HEK293 (cell line): ENCODE data around the gene RYR2.
A peak's percentile ranks its signal among the peaks of the same experiment; 100 is the strongest.

ENCODE experiments used
- FEZF1 ChIP-seq: fragments of 450-650 bp; formaldehyde crosslinking; IDR thresholded peaks from 2 replicates; pipeline ENCODE4 v1.5.1; 2016; ENCODE audit warnings: missing biosample characterization, missing genetic modification characterization
- GLI2 ChIP-seq: fragments of 450-650 bp; formaldehyde crosslinking; IDR thresholded peaks from 2 replicates; pipeline ENCODE4; 2017; ENCODE audit warnings: missing biosample characterization, missing genetic modification characterization, low read depth, borderline replicate concordance
- PRDM10 ChIP-seq: fragments of 450-650 bp; formaldehyde crosslinking; IDR thresholded peaks from 2 replicates; pipeline ENCODE4 v1.5.1; 2016; ENCODE audit warnings: missing biosample characterization, missing genetic modification characterization
- SCRT1 ChIP-seq: fragments of 450-650 bp; formaldehyde crosslinking; IDR thresholded peaks from 2 replicates; pipeline ENCODE4 v1.5.1; 2016; ENCODE audit warnings: missing biosample characterization, missing genetic modification characterization, borderline replicate concordance
- SP7 ChIP-seq: fragments of 450-650 bp; formaldehyde crosslinking; IDR thresholded peaks from 2 replicates; pipeline ENCODE4 v1.5.1; 2016; ENCODE audit warnings: missing biosample characterization, missing genetic modification characterization
- ZBTB1 ChIP-seq: fragments of 450-650 bp; formaldehyde crosslinking; IDR thresholded peaks from 2 replicates; pipeline ENCODE4 v1.5.1; 2016; ENCODE audit warnings: missing biosample characterization, missing genetic modification characterization
- ZBTB17 ChIP-seq: fragments of 450-650 bp; formaldehyde crosslinking; IDR thresholded peaks from 2 replicates; pipeline ENCODE4 v1.5.1; 2016; ENCODE audit warnings: missing biosample characterization, missing genetic modification characterization
- ZBTB44 ChIP-seq: fragments of 450-650 bp; IDR thresholded peaks from 2 replicates; pipeline ENCODE4 v1.5.1; 2018; ENCODE audit warnings: missing biosample characterization, mild to moderate bottlenecking, missing genetic modification characterization
- ZNF18 ChIP-seq: fragments of 450-650 bp; formaldehyde crosslinking; IDR thresholded peaks from 2 replicates; pipeline ENCODE4 v1.5.1; 2016; ENCODE audit warnings: missing biosample characterization, missing genetic modification characterization
- ZNF19 ChIP-seq: fragments of 450-650 bp; formaldehyde crosslinking; IDR thresholded peaks from 2 replicates; pipeline ENCODE4; 2016; ENCODE audit warnings: missing biosample characterization, missing genetic modification characterization, low read depth
- ZNF335 ChIP-seq: fragments of 450-650 bp; formaldehyde crosslinking; conservative IDR thresholded peaks from 2 replicates; pipeline ENCODE4 v1.5.1; 2016; ENCODE audit warnings: missing biosample characterization, missing genetic modification characterization
- ZNF362 ChIP-seq: fragments of 450-650 bp; formaldehyde crosslinking; IDR thresholded peaks from 2 replicates; pipeline ENCODE4 v1.5.1; 2016; ENCODE audit warnings: missing biosample characterization, missing genetic modification characterization
- ZNF366 ChIP-seq: fragments of 450-650 bp; formaldehyde crosslinking; conservative IDR thresholded peaks from 2 replicates; pipeline ENCODE4 v1.5.1; 2016; ENCODE audit warnings: missing biosample characterization, missing genetic modification characterization
- ZNF398 ChIP-seq: fragments of 450-650 bp; formaldehyde crosslinking; IDR thresholded peaks from 2 replicates; pipeline ENCODE4 v1.5.1; 2017; ENCODE audit warnings: missing biosample characterization, missing genetic modification characterization
- ZNF549 ChIP-seq: fragments of 450-650 bp; IDR thresholded peaks from 2 replicates; pipeline ENCODE4 v1.5.1; 2018; ENCODE audit warnings: missing biosample characterization, missing genetic modification characterization, mild to moderate bottlenecking, inconsistent platforms, moderate library complexity
- ZNF600 ChIP-seq: fragments of 450-650 bp; formaldehyde crosslinking; IDR thresholded peaks from 2 replicates; pipeline ENCODE4 v1.5.1; 2016; ENCODE audit warnings: missing biosample characterization, missing genetic modification characterization
- ZNF621 ChIP-seq: fragments of 450-650 bp; formaldehyde crosslinking; IDR thresholded peaks from 2 replicates; pipeline ENCODE4 v1.5.1; 2017; ENCODE audit warnings: missing biosample characterization, missing genetic modification characterization
- ZNF843 ChIP-seq: fragments of 450-650 bp; formaldehyde crosslinking; IDR thresholded peaks from 2 replicates; pipeline ENCODE4 v1.5.1; 2016; ENCODE audit warnings: missing biosample characterization, missing genetic modification characterization
- ZSCAN23 ChIP-seq: fragments of 450-650 bp; formaldehyde crosslinking; IDR thresholded peaks from 2 replicates; pipeline ENCODE4 v1.5.1; 2016; ENCODE audit warnings: missing biosample characterization, missing genetic modification characterization
- TF ChIP-seq, protein P1 (sequence below): fragments of 450-650 bp; formaldehyde crosslinking; IDR thresholded peaks from 2 replicates; pipeline ENCODE4 v1.5.1; 2016; ENCODE audit warnings: missing biosample characterization, missing genetic modification characterization
- TF ChIP-seq, protein P2 (sequence below): fragments of 450-650 bp; formaldehyde crosslinking; IDR thresholded peaks from 2 replicates; pipeline ENCODE4 v1.5.1; 2016; ENCODE audit warnings: missing biosample characterization, missing genetic modification characterization, low read depth
- TF ChIP-seq, protein P3 (sequence below): fragments of 450-650 bp; formaldehyde crosslinking; IDR thresholded peaks from 2 replicates; pipeline ENCODE4 v1.5.1; 2016; ENCODE audit warnings: missing biosample characterization, missing genetic modification characterization
- TF ChIP-seq, protein P4 (sequence below): fragments of 450-650 bp; formaldehyde crosslinking; IDR thresholded peaks from 2 replicates; pipeline ENCODE4 v1.5.1; 2016; ENCODE audit warnings: missing biosample characterization, missing genetic modification characterization

Gene RYR2

GRCh38 chr1:237166593-237167101, 124.7 kb downstream of the RYR2 start (continued):
- TF ChIP-seq, protein P1, sequence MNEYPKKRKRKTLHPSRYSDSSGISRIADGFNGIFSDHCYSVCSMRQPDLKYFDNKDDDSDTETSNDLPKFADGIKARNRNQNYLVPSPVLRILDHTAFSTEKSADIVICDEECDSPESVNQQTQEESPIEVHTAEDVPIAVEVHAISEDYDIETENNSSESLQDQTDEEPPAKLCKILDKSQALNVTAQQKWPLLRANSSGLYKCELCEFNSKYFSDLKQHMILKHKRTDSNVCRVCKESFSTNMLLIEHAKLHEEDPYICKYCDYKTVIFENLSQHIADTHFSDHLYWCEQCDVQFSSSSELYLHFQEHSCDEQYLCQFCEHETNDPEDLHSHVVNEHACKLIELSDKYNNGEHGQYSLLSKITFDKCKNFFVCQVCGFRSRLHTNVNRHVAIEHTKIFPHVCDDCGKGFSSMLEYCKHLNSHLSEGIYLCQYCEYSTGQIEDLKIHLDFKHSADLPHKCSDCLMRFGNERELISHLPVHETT (tag by site-specific recombination) = peak; percentile 98
- TF ChIP-seq ZNF366 (tag by site-specific recombination) (peak; percentile 83), SP7 (tag by site-specific recombination) (0 out of 2 replicates have a peak, but pooled peaks have one; percentile 42), ZBTB17 (peak; percentile 81), ZNF549 (peak; percentile 37; the same call in 1 of the 2 replicates), ZNF19 (tag by site-specific recombination) (0 out of 2 replicates have a peak, but pooled peaks have one; percentile 22), ZBTB1 (peak; percentile 85; the same call in 1 of the 2 replicates), ZNF18 (tag by site-specific recombination) (peak; percentile 25; the same call in 1 of the 2 replicates), ZNF843 (tag by site-specific recombination) (peak; percentile 98), ZNF600 (tag by site-specific recombination) (0 out of 2 replicates have a peak, but pooled peaks have one; percentile 24), PRDM10 (peak; percentile 41; the same call in 1 of the 2 replicates), FEZF1 (tag by site-specific recombination) (peak; percentile 94), ZNF335 (tag by site-specific recombination) (peak; percentile 33; the same call in 1 of the 2 replicates), ZBTB44 (peak; percentile 84), ZNF621 (tag by site-specific recombination) (no peak), ZSCAN23 (peak; percentile 94), SCRT1 (tag by site-specific recombination) (peak; percentile 60; the same call in 1 of the 2 replicates), ZNF362 (peak; percentile 22; the same call in 1 of the 2 replicates), GLI2 (tag by site-specific recombination) (peak; percentile 90), ZNF398 (tag by site-specific recombination) (0 out of 2 replicates have a peak, but pooled peaks have one; percentile 24)
- TF ChIP-seq, protein P2, sequence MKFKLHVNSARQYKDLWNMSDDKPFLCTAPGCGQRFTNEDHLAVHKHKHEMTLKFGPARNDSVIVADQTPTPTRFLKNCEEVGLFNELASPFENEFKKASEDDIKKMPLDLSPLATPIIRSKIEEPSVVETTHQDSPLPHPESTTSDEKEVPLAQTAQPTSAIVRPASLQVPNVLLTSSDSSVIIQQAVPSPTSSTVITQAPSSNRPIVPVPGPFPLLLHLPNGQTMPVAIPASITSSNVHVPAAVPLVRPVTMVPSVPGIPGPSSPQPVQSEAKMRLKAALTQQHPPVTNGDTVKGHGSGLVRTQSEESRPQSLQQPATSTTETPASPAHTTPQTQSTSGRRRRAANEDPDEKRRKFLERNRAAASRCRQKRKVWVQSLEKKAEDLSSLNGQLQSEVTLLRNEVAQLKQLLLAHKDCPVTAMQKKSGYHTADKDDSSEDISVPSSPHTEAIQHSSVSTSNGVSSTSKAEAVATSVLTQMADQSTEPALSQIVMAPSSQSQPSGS (tag by site-specific recombination) = peak; percentile 96
- TF ChIP-seq, protein P3, sequence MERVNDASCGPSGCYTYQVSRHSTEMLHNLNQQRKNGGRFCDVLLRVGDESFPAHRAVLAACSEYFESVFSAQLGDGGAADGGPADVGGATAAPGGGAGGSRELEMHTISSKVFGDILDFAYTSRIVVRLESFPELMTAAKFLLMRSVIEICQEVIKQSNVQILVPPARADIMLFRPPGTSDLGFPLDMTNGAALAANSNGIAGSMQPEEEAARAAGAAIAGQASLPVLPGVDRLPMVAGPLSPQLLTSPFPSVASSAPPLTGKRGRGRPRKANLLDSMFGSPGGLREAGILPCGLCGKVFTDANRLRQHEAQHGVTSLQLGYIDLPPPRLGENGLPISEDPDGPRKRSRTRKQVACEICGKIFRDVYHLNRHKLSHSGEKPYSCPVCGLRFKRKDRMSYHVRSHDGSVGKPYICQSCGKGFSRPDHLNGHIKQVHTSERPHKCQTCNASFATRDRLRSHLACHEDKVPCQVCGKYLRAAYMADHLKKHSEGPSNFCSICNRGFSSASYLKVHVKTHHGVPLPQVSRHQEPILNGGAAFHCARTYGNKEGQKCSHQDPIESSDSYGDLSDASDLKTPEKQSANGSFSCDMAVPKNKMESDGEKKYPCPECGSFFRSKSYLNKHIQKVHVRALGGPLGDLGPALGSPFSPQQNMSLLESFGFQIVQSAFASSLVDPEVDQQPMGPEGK (tag by site-specific recombination) = peak; percentile 41; the same call in 1 of the 2 replicates
- TF ChIP-seq, protein P4, sequence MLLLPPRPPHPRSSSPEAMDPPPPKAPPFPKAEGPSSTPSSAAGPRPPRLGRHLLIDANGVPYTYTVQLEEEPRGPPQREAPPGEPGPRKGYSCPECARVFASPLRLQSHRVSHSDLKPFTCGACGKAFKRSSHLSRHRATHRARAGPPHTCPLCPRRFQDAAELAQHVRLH (tag by site-specific recombination) = peak; percentile 95
